Astrocyte of the cerebellum (primary cell): Measurements from ENCODE around the gene CRISPLD2.

ENCODE experiments used
- DNase-seq: peaks from one replicate; pipeline ENCODE4 v3.0.0-alpha.2; 2011; ENCODE audit warnings: low read depth
- H3K4me3 ChIP-seq: 2 replicates; pipeline ENCODE4 v1.5.1; 2011; ENCODE audit warnings: mild to moderate bottlenecking, low read depth, low read length, moderate library complexity
- CTCF ChIP-seq: IDR thresholded peaks from 2 replicates; pipeline ENCODE4 v1.5.1; 2012; ENCODE audit warnings: low read length, low read depth, moderate library complexity, mild to moderate bottlenecking; ENCODE audit errors: missing control alignments
- in situ Hi-C: cut with HindIII; loops from 2 replicates; pipeline ENCODE4 v1.10.0; 2017; ENCODE audit warnings: low sequenced_read_pairs

CRISPLD2 gene

GRCh38 chr16:84788920-84789391 lies 30.8 kb upstream of the CRISPLD2 start:
- TF ChIP-seq CTCF, result no peak
- in situ Hi-C loops, result loop anchor here (10.0 kb wide), 1 partner anchor 156 kb away; no protein-coding TSS in a partner anchor
- no peak for DNase-seq
- no peak overlapping the region for H3K4me3 ChIP-seq

GRCh38 chr16:84789431-84789830 lies 30.4 kb upstream of the CRISPLD2 start:
- no peak for TF ChIP-seq CTCF
- H3K4me3 ChIP-seq, result no peak overlapping the region
- in situ Hi-C loops, result loop anchor here (10.0 kb wide), 1 partner anchor 155 kb away; no protein-coding TSS in a partner anchor
- no peak for DNase-seq

GRCh38 chr16:84790301-84790700 lies 29.5 kb upstream of the CRISPLD2 start:
- TF ChIP-seq CTCF, result no peak
- DNase-seq, result no peak
- in situ Hi-C loops, result no loop called here
- H3K4me3 ChIP-seq, result no peak overlapping the region

- no peak for TF ChIP-seq CTCF
- no peak overlapping the region for H3K4me3 ChIP-seq
- in situ Hi-C loops, result no loop called here
- DNase-seq, result no peak
Measured at GRCh38 chr16:84791088-84791487, 28.7 kb upstream of the CRISPLD2 start.

GRCh38 chr16:84791501-84791900 lies 28.3 kb upstream of the CRISPLD2 start:
- TF ChIP-seq CTCF, result no peak
- DNase-seq, result no peak
- in situ Hi-C loops, result no loop called here
- H3K4me3 ChIP-seq, result no peak overlapping the region

- no peak for TF ChIP-seq CTCF
- no peak overlapping the region for H3K4me3 ChIP-seq
- DNase-seq, result no peak
- in situ Hi-C loops, result no loop called here
Measured at GRCh38 chr16:84794186-84794585, 25.6 kb upstream of the CRISPLD2 start.

GRCh38 chr16:84794626-84795025 lies 25.2 kb upstream of the CRISPLD2 start:
- TF ChIP-seq CTCF, result no peak
- in situ Hi-C loops, result no loop called here
- no peak for DNase-seq
- H3K4me3 ChIP-seq, result no peak overlapping the region
